KBM-7 (cell line): Measurements from ENCODE around the gene SLC36A3.
A peak's percentile ranks its signal among the peaks of the same experiment; 100 is the strongest.

ENCODE experiments used
- DNase-seq: peaks from one replicate; pipeline ENCODE4 v3.0.0-alpha.2; 2015
- in situ Hi-C: fragments of 300-500 bp; cut with MboI; formaldehyde crosslinking; loops from 2 replicates; pipeline ENCODE4 v1.14.3; 2020; ENCODE audit warnings: low sequenced_read_pairs, low pct_unique_long_range_greater_than_20kb, mixed read lengths

The SLC36A3 gene

DNA sequence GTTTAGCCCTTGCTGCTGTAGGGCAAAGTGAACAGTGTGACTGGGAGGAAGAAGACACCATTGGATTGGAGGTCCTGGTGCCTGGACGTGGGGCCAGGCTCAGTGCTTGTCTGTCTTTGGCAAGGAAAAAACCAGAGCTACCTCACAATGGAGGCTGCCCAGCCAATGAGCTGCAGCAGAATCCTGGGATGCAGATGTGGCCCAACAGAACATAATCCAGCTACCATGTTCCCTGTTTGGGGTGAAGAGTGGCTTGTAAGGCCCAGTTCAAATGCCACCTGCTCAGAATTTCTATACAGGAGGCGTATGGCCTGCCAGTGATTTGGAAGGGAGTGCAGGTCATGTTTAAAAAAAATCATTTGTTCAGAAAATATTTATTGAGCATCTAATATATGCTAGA, at the start of gene SLC36A3:
Gene SLC36A3, minus strand, starts transcription at position 101 of the 400 bp plus-strand sequence. CDS start 412 bp downstream, outside the sequence.
- DNase-seq = no peak
- in situ Hi-C loops = no loop called here

DNA sequence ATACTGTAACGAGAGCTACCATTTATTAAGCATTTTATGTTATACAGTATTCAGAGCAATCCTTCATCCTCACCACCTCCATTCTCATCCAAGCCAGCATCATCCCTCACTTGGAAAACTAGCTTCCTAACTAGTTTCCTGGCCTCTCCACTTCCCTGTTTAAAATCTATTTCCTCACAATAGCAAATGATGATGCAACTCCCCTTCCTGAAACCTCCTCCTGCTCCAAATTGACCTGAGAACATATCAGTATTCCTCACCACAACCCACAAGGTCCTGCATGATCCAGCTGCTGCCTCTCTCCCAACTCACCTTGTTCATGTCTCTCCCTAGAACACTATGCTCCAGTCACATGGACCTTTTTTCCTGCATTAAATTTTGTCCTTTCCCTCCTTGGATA, 48.1 kb upstream of the SLC36A3 start:
- DNase-seq = no peak
- in situ Hi-C loops = no loop called here

DNA sequence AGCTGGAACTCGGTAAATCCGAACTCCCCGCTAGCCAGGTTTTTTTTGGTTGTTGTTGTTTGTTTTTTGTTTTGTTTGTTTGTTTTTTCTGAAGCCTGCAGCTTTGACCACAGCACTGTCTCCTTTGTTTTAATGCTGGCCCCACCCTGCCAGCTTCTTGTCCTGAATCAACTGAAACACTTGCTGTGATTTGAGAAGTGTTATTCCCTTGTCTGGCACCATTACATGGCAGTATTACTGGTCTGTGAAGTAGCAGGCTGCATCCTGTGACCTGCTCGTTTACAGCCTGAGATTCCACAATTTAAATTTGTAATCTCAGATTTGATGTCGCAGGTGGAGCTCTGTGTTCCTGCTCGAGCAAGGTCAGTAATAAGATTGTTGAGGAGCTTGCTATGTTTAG, 45.2 kb upstream of the SLC36A3 start:
- in situ Hi-C loops = no loop called here
- DNase-seq = no peak

DNA sequence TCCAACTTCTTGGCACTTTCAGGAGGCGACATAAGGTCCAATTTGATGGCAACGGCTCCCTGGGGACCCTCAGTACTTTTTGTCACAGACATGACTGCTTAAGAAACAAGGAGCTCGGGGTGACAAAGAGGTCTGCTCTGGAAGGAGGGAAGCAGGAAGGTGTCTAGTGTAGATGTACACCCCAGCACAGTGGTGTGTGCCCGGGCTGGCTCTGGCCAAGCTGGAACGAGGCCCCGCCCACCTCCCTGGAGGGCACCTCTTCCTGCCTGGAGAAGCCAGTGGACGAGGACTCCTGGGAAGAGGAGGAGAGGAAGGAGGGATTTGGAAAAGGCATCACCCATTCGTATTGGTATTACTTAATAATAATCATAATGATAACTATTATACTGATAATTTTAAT, 43.8 kb upstream of the SLC36A3 start, which contains the start of gene SLC36A2:
Gene SLC36A2, minus strand, starts transcription at position 191 of the 400 bp plus-strand sequence. Its CDS starts 99 bp downstream, at position 92.
- in situ Hi-C loops = no loop called here
- no peak for DNase-seq

GRCh38 chr5:151345808-151346478, 42.4 kb upstream of the SLC36A3 start:
- in situ Hi-C loops = no loop called here
- DNase-seq = no peak

GRCh38 chr5:151345187-151345807, 41.7 kb upstream of the SLC36A3 start:
- no peak for DNase-seq
- in situ Hi-C loops = no loop called here

GRCh38 chr5:151344088-151344487, 40.5 kb upstream of the SLC36A3 start:
- DNase-seq = no peak
- in situ Hi-C loops = no loop called here

GRCh38 chr5:151340004-151340403, 36.4 kb upstream of the SLC36A3 start:
- in situ Hi-C loops = no loop called here
- DNase-seq = no peak

GRCh38 chr5:151338734-151339133, 35.2 kb upstream of the SLC36A3 start:
- in situ Hi-C loops = no loop called here

GRCh38 chr5:151332857-151333256, 29.3 kb upstream of the SLC36A3 start:
- in situ Hi-C loops = no loop called here
- DNase-seq = no peak

More at GRCh38 chr5:151338734-151339133, 35.2 kb upstream of the SLC36A3 start:
- no peak for DNase-seq

GRCh38 chr5:151328734-151329133, 25.2 kb upstream of the SLC36A3 start:
- DNase-seq = no peak
- in situ Hi-C loops = no loop called here

DNA sequence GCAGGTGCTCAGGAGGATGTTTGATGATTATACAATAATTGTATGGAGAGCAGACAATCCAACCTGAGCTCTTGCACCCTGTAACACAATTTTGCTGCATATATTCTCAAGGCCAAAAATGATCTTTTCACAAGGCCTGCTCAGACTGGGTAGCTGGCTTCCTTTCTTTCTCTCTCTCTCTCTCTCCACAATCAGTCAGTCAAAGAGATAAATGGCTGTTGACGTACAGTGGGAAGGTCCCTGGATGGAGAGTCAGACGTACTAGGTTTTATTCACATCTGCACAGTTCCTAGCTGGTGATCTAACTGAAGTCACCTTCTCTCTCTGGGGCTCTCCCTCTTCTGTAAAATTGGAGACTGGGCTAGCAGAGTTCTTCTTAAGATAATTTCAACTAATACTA, 24.0 kb upstream of the SLC36A3 start:
- in situ Hi-C loops = no loop called here
- DNase-seq = no peak

DNA sequence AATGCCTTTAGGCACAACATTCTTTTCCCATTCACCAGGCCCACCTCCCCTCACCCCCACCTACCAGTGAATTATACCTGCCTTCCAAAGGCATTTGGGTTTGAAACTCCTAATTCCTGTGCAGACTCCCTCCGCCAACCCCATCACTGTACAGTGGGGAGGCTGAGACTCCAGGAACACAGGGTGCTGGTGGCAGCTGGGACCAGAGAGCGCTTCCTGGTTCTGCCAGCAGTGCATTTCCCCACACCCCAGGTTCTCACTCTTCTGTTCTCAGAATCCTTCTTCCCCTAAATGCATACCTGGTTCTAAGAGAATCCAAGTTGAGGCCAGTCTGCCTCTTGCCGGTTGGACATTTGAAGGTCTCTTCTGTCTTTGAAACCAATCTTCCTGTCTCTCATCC, 22.7 kb upstream of the SLC36A3 start:
- in situ Hi-C loops = no loop called here
- DNase-seq = no peak

DNA sequence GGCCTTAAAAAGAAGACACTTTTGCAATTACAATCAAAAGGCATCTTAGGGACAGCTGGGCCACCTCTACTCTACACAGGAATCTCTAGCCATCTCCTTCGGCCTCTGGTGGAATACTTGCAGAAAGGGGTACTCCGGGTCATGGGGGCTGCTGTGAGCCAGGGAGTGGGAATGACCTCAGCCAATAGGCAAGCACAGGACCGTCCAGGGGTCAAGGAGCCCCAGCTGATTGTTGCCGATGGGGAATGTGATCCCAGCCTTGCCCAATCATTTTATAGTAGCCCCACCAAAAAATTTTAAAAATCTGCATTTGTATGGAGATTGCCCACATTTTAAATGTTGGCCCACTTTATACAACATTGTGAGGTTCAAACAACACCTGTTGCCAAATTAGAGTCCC, 16.9 kb upstream of the SLC36A3 start:
- DNase-seq = no peak
- in situ Hi-C loops = no loop called here

- in situ Hi-C loops = no loop called here
- DNase-seq = peak; percentile 20
Measured at GRCh38 chr5:151318850-151319732, 15.5 kb upstream of the SLC36A3 start.

GRCh38 chr5:151317871-151318270, 14.3 kb upstream of the SLC36A3 start:
- in situ Hi-C loops = no loop called here
- peak; percentile 6 for DNase-seq

DNA sequence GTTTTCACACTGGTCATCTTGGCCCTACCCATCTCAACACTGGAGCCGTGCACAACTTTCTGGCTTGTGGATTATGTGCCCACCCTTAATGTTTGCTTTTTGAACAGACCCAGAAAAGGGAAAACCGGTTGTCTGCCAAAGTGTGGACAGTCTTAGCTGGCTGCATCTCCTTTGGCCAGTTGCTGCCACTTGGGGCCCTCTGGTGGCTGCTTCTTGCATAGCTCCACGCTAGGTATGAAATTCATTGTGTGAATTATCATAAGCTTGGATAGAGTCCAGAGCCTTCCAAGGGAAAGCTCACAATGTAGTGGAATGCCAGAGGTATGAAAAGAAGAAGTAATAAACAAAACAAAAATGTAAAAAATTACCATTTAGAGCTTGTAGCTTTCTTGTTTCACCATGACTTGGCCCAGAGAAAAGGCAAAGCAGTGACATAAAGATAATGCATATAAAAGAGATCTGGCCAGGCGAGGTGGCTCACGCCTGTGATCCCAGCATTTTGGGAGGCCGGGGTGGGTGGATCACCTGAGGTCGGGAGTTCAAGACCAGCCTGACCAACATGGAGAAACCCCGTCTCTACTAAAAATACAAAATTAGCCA, 12.5 kb upstream of the SLC36A3 start:
- peak; percentile 62 for DNase-seq
- in situ Hi-C loops = no loop called here

- in situ Hi-C loops = no loop called here
- DNase-seq = no peak
Measured at GRCh38 chr5:151313357-151313756, 9.8 kb upstream of the SLC36A3 start.

DNA sequence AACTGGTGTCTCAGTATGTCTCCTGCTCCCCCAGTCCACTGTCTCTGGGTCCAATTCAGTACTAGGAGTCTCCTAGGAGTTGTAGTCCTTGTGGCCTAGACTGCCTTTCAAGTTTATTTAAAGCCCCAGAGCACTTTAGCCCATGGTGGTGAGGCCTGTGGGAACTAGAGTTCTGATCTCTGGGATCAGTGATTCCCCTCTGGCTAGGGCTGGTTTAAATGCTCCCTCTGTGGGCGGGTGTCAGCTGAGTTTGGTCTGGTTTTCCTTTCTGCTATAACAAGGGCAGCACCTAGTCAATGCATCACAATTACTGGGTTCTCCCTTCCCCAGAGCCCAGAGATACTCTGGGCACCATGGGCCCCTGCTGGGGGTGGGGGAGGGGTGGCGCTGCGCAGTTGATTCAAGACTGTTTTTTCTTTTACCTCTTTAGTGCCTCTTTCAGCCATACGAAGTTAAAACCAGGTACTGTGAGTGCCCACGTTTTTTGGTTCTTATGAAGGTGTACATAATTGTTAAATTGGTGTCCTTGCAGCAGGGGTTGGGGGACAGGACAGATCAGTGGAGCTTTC, 9.3 kb upstream of the SLC36A3 start:
- in situ Hi-C loops = no loop called here
- DNase-seq = no peak
